Suprapubic skin (tissue), 4 donors: ENCODE results near the gene RAD9B. TPM values are rescaled to one million over a fixed set of nuclear protein-coding genes. Genes with fewer than 3 reads are reported as not detected.
"Not testable (repeated sequence)": the region's sequence is repeated elsewhere in the genome, so short reads cannot be mapped to it uniquely, and the experiment has no call there.

ENCODE experiments used
- DNase-seq, 2 donors: peaks; one replicate each; pipeline ENCODE4 v3.0.0-alpha.2; 2019; ENCODE audit warnings: low spot score in 2 of 2
- H3K27ac ChIP-seq: fragments of 200-600 bp; sonication (generic); one replicate; pipeline ENCODE4 v1.5.1; 2019
- H3K27me3 ChIP-seq: fragments of 200-600 bp; sonication (generic); one replicate; pipeline ENCODE4 v1.5.1; 2019
- H3K36me3 ChIP-seq: fragments of 200-600 bp; sonication (generic); one replicate; pipeline ENCODE4 v1.5.1; 2019
- H3K4me1 ChIP-seq: fragments of 200-600 bp; sonication (generic); one replicate; pipeline ENCODE4 v1.5.1; 2019
- H3K4me3 ChIP-seq: fragments of 200-600 bp; sonication (generic); one replicate; pipeline ENCODE4 v1.5.1; 2019; ENCODE audit warnings: mild to moderate bottlenecking
- H3K9me3 ChIP-seq: fragments of 200-600 bp; sonication (generic); one replicate; pipeline ENCODE4 v1.5.1; 2019
- CTCF ChIP-seq, 2 donors: fragments of 200-600 bp in 1 of 2; fragments of 450-650 bp in 1 of 2; sonication (generic) in 1 of 2; IDR thresholded peaks; one replicate each; pipeline ENCODE4 v1.5.1; 2016 to 2019; ENCODE audit warnings: antibody characterized with exemption in 2 of 2, mild to moderate bottlenecking in 1 of 2, moderate library complexity in 1 of 2
- EP300 ChIP-seq: sonication (generic); formaldehyde crosslinking; IDR thresholded peaks from one replicate; pipeline ENCODE4 v1.6.1; 2017; ENCODE audit warnings: antibody characterized with exemption
- POLR2A ChIP-seq, 2 donors: fragments of 450-650 bp; IDR thresholded peaks; one replicate each; pipeline ENCODE4 v1.6.1; 2017; ENCODE audit warnings: antibody characterized with exemption in 2 of 2, mild to moderate bottlenecking in 2 of 2, moderate library complexity in 2 of 2
- POLR2AphosphoS5 ChIP-seq, 3 donors: sonication (generic); formaldehyde crosslinking; IDR thresholded peaks; one replicate each; pipeline ENCODE4 v1.6.1; 2017; ENCODE audit warnings: antibody characterized with exemption in 3 of 3
- WGBS: methylation state at CpG from one replicate; pipeline ENCODE4 v1.1.5; 2018; 5-methylcytosine and 5-hydroxymethylcytosine counted together
- total RNA-seq, 4 donors: library from RNA; depleted of rRNA; stranded (reverse); fragments of >200 nt; gene quantifications; one replicate each; pipeline ENCODE4 v1.1.0, GENCODE V29; 2016

RAD9B gene
- total RNA-seq, 4 donors from 2014 or later = 0.19 to 0.47 (median 0.40) TPM; not detected in 1

GRCh38 chr12:110537605-110538409 lies 35.7 kb downstream of the RAD9B start:
- peak overlapping the region; percentile 79 for H3K27ac ChIP-seq
- H3K4me1 ChIP-seq = peaks cover 64% of the 10 kb centered on the region
- no peaks in the 10 kb centered on the region for H3K27me3 ChIP-seq
- WGBS = 54% methylated on average over 7 of the region's 9 CpGs
- DNase-seq = no peak
- no peak overlapping the region for H3K4me3 ChIP-seq
- H3K36me3 ChIP-seq = peaks cover 37% of the 10 kb centered on the region
- TF ChIP-seq POLR2A (IDR thresholded peaks at IDR 0.05) = no peak
- TF ChIP-seq POLR2AphosphoS5 (IDR thresholded peaks at IDR 0.05) = no peak
- no peak for TF ChIP-seq CTCF (IDR thresholded peaks at IDR 0.05)
- TF ChIP-seq EP300 = no peak
- H3K9me3 ChIP-seq = no peaks in the 10 kb centered on the region

GRCh38 chr12:110538869-110539622 lies 36.9 kb downstream of the RAD9B start:
- H3K27ac ChIP-seq = peak overlapping the region; percentile 12
- H3K9me3 ChIP-seq = no peaks in the 10 kb centered on the region
- TF ChIP-seq CTCF (IDR thresholded peaks at IDR 0.05) = no peak
- no peak for TF ChIP-seq POLR2A (IDR thresholded peaks at IDR 0.05)
- TF ChIP-seq POLR2AphosphoS5 (IDR thresholded peaks at IDR 0.05) = no peak
- no peak for TF ChIP-seq EP300
- H3K36me3 ChIP-seq = peaks cover 34% of the 10 kb centered on the region
- 81% methylated on average over 5 of the region's 5 CpGs for WGBS
- H3K27me3 ChIP-seq = no peaks in the 10 kb centered on the region
- no peak for DNase-seq
- peaks cover 64% of the 10 kb centered on the region for H3K4me1 ChIP-seq
- H3K4me3 ChIP-seq = no peak overlapping the region

GRCh38 chr12:110540048-110540447 lies 37.9 kb downstream of the RAD9B start:
- 87% methylated on average over 8 of the region's 8 CpGs for WGBS
- peaks cover 26% of the 10 kb centered on the region for H3K36me3 ChIP-seq

GRCh38 chr12:110543252-110543959 lies 41.3 kb downstream of the RAD9B start:
- Histone ChIP-seq H3K9me3 (no peaks in the 10 kb centered on the region), H3K4me1 (peaks cover 76% of the 10 kb centered on the region), H3K27ac (peak overlapping the region; percentile 86), H3K4me3 (peak overlapping the region; percentile 17), H3K27me3 (no peaks in the 10 kb centered on the region), H3K36me3 (no peaks in the 10 kb centered on the region)
- 29% methylated on average over 7 of the region's 7 CpGs for WGBS
- peak in 2 of 3 donors; percentile 46 to 80 for TF ChIP-seq POLR2AphosphoS5 (IDR thresholded peaks at IDR 0.05)
- no peak for TF ChIP-seq POLR2A (IDR thresholded peaks at IDR 0.05)
- peak; percentile 95 to 96 for DNase-seq

More at GRCh38 chr12:110540048-110540447, 37.9 kb downstream of the RAD9B start:
- Histone ChIP-seq H3K27me3 (no peaks in the 10 kb centered on the region), H3K4me3 (no peak overlapping the region), H3K9me3 (no peaks in the 10 kb centered on the region), H3K4me1 (peaks cover 74% of the 10 kb centered on the region), H3K27ac (no peak overlapping the region)
- TF ChIP-seq CTCF (IDR thresholded peaks at IDR 0.05) = no peak
- no peak for TF ChIP-seq EP300
- no peak for TF ChIP-seq POLR2A (IDR thresholded peaks at IDR 0.05)
- TF ChIP-seq POLR2AphosphoS5 (IDR thresholded peaks at IDR 0.05) = no peak
- DNase-seq = no peak

GRCh38 chr12:110543965-110544364 lies 41.8 kb downstream of the RAD9B start:
- Histone ChIP-seq H3K9me3 (no peaks in the 10 kb centered on the region), H3K27ac (peak overlapping the region; percentile 86), H3K4me1 (peaks cover 76% of the 10 kb centered on the region), H3K36me3 (peaks cover 4% of the 10 kb centered on the region), H3K4me3 (no peak overlapping the region), H3K27me3 (no peaks in the 10 kb centered on the region)
- WGBS = 63% methylated on average over 4 of the region's 4 CpGs
- no peak for DNase-seq
- TF ChIP-seq POLR2AphosphoS5 (IDR thresholded peaks at IDR 0.05) = no peak
- no peak for TF ChIP-seq EP300
- TF ChIP-seq POLR2A (IDR thresholded peaks at IDR 0.05) = no peak
- no peak for TF ChIP-seq CTCF (IDR thresholded peaks at IDR 0.05)

- H3K36me3 ChIP-seq, H3K4me3 ChIP-seq, H3K9me3 ChIP-seq, DNase-seq, H3K27me3 ChIP-seq: not testable (repeated sequence)
- WGBS = 69% methylated on average over 4 of the region's 4 CpGs
- peaks cover 74% of the 10 kb centered on the region for H3K4me1 ChIP-seq
- peak overlapping the region; percentile 86 for H3K27ac ChIP-seq
These were observed 43.1 kb downstream of the RAD9B start for GRCh38 chr12:110545259-110545658.
